K562 (cell line): ENCODE data around the gene WWTR1. TPM values are rescaled to one million over a fixed set of nuclear protein-coding genes. Genes with fewer than 3 reads are reported as not detected.
A peak's percentile ranks its signal among the peaks of the same experiment; 100 is the strongest.

Experiments used
- ATAC-seq: fragments of 200-7000 bp; cut with Tn5 transposase; 3 replicates; pipeline ENCODE4 v1.9.1; 2020; ENCODE audit warnings: moderate library complexity
- BruUV-seq: library from RNA; stranded (reverse); fragments of 400-500 nt; replicated peaks from 2 replicates; lab custom pipeline; 2021; lab: Mats Ljungman, UMichigan
- CTCF ChIA-PET: fragments of 300-600 bp; formaldehyde crosslinking; extraction: SDS; loops from one replicate; lab custom pipeline; 2021; ENCODE audit warnings: low intra/inter-chr PET ratio; lab: Yijun Ruan, JAX
- POLR2A ChIA-PET: fragments of 300-600, 350-650 bp; sonication (Branson Sonifier 250); formaldehyde crosslinking; extraction: SDS; loops from one replicate; lab custom pipeline; 2021; ENCODE audit warnings: antibody characterized with exemption, inconsistent platforms; lab: Yijun Ruan, JAX
- DNase-seq, 4 experiments: peaks; one replicate each; pipeline versions ENCODE4 v3.0.0 to v3.0.0-alpha.2; 2011 to 2018; ENCODE audit warnings: low spot score in 3 of 4, mixed read lengths in 3 of 4; ENCODE audit errors: extremely low read depth in 1 of 4
- FAIRE-seq: peaks from 2 replicates; lab custom pipeline; 2011; peaks lifted over from hg19 to GRCh38; lab: Jason Lieb, UNC
- H2AFZ ChIP-seq: 2 replicates; pipeline ENCODE4 v1.6.0; 2011; ENCODE audit warnings: low read depth, low read length, control low read depth, inconsistent platforms
- H3K27ac ChIP-seq: fragments of 200-600 bp; 3 replicates; pipeline ENCODE4 v1.8.0; 2011; ENCODE audit warnings: low read depth, mild to moderate bottlenecking, control low read depth, inconsistent platforms, low read length, moderate library complexity, mixed read lengths; ENCODE audit errors: extremely low read depth
- H3K27me3 ChIP-seq, 2 experiments: fragments of 300-600 bp in 1 of 2; 2 replicates in 1 of 2; 3 replicates in 1 of 2; pipeline versions ENCODE4 v1.6.0 to v1.8.0; 2011; ENCODE audit warnings: inconsistent platforms in 2 of 2, low read length in 2 of 2, mild to moderate bottlenecking in 1 of 2, mixed read lengths in 1 of 2, moderate library complexity in 1 of 2; ENCODE audit not compliant: control insufficient read depth in 2 of 2, insufficient read depth in 2 of 2
- H3K36me3 ChIP-seq: fragments of 300-600 bp; 3 replicates; pipeline ENCODE4 v1.8.0; 2011; ENCODE audit warnings: mild to moderate bottlenecking, low read length, inconsistent platforms; ENCODE audit not compliant: control insufficient read depth, insufficient read depth
- H3K4me1 ChIP-seq, 2 experiments: fragments of 200-600 bp in 1 of 2; replicated peaks in 1 of 2; 2 replicates in 1 of 2; 3 replicates in 1 of 2; pipeline versions ENCODE4 v1.5.1 to v1.8.0; 2011; ENCODE audit warnings: inconsistent platforms in 2 of 2, low read length in 2 of 2, mild to moderate bottlenecking in 1 of 2, mixed read lengths in 1 of 2, moderate library complexity in 1 of 2; ENCODE audit not compliant: control insufficient read depth in 2 of 2, insufficient read depth in 2 of 2
- H3K4me2 ChIP-seq: 2 replicates; pipeline ENCODE4 v1.6.1; 2011; ENCODE audit warnings: low read length, control low read depth, inconsistent platforms, mixed read lengths; ENCODE audit not compliant: insufficient read depth
- H3K4me3 ChIP-seq: fragments of 200-600 bp; sonication (generic), shearing (Covaris generic); 2 replicates; pipeline ENCODE4 v1.5.1; 2016; ENCODE audit warnings: control low read depth, inconsistent platforms
- H3K79me2 ChIP-seq: fragments of 200-600 bp; 3 replicates; pipeline ENCODE4 v1.8.0; 2011; ENCODE audit warnings: low read length, inconsistent platforms; ENCODE audit not compliant: control insufficient read depth, insufficient read depth
- H3K9ac ChIP-seq, 2 experiments: 2 replicates each; pipeline versions ENCODE4 v1.6.0 to v1.6.1; 2011; ENCODE audit warnings: low read depth in 2 of 2, low read length in 2 of 2, control low read depth in 1 of 2, inconsistent platforms in 1 of 2, mild to moderate bottlenecking in 1 of 2, mixed read lengths in 1 of 2; ENCODE audit not compliant: insufficient read depth in 1 of 2
- H3K9me1 ChIP-seq: one replicate; pipeline ENCODE4 v1.6.0; 2011; ENCODE audit warnings: inconsistent platforms, mild to moderate bottlenecking, low read length, moderate library complexity; ENCODE audit not compliant: control insufficient read depth, insufficient read depth
- H3K9me3 ChIP-seq: replicated peaks from 2 replicates; pipeline ENCODE4 v1.5.1; 2011; ENCODE audit warnings: low read depth, low read length, inconsistent platforms; ENCODE audit not compliant: control insufficient read depth, insufficient read depth
- H4K20me1 ChIP-seq: replicated peaks from 2 replicates; pipeline ENCODE4 v1.6.1; 2011; ENCODE audit warnings: low read length, inconsistent platforms, mixed read lengths; ENCODE audit not compliant: control insufficient read depth, insufficient read depth
- BACH1 ChIP-seq: fragments of 200-800 bp; sonication (Bioruptor generic); IDR thresholded peaks from 2 replicates; pipeline ENCODE4 v1.6.1; 2016; ENCODE audit warnings: missing genetic modification characterization, missing compliant biosample characterization
- BRCA1 ChIP-seq, 2 experiments: fragments of 450-650 bp in 1 of 2; sonication (generic) in 1 of 2; formaldehyde crosslinking in 1 of 2; IDR thresholded peaks; 2 replicates each; pipeline versions ENCODE4 v1.5.0 to v1.6.1; 2017 to 2020; ENCODE audit warnings: mild to moderate bottlenecking in 1 of 2, missing genetic modification reagents in 1 of 2
- CC2D1A ChIP-seq: fragments of 450-650 bp; IDR thresholded peaks from 2 replicates; pipeline ENCODE4 v1.6.1; 2017; ENCODE audit warnings: mild to moderate bottlenecking
- FUS ChIP-seq: fragments of 200-400 bp; formaldehyde crosslinking; optimal IDR thresholded peaks from 2 replicates; pipeline ENCODE3; 2017; ENCODE audit warnings: low read depth, low read length
- ILF3 ChIP-seq: fragments of 450-650 bp; IDR thresholded peaks from 2 replicates; pipeline ENCODE4 v1.6.1; 2018; ENCODE audit warnings: antibody characterized with exemption, mild to moderate bottlenecking, moderate library complexity, borderline replicate concordance
- KDM1A ChIP-seq, 2 experiments: fragments of 450-650 bp; IDR thresholded peaks; 2 replicates each; pipeline ENCODE4 v1.6.1; 2016; ENCODE audit warnings: mild to moderate bottlenecking in 2 of 2
- MAFG ChIP-seq: fragments of 450-650 bp; conservative IDR thresholded peaks from 2 replicates; pipeline ENCODE4 v1.6.1; 2016; ENCODE audit warnings: missing genetic modification characterization, missing compliant biosample characterization
- MIER1 ChIP-seq: fragments of 450-650 bp; IDR thresholded peaks from 2 replicates; pipeline ENCODE4 v1.6.1; 2016; ENCODE audit warnings: antibody characterized with exemption, mild to moderate bottlenecking, low read depth
- MXI1 ChIP-seq: IDR thresholded peaks from 2 replicates; pipeline ENCODE4 v1.6.1; 2011; ENCODE audit warnings: low read depth, mild to moderate bottlenecking, improper control_type of control experiment, low read length
- NFYB ChIP-seq: IDR thresholded peaks from 2 replicates; pipeline ENCODE4 v1.6.1; 2011; ENCODE audit warnings: mild to moderate bottlenecking, moderate library complexity; ENCODE audit not compliant: insufficient read length; ENCODE audit errors: extremely low read depth
- PBX2 ChIP-seq, 2 experiments: IDR thresholded peaks in 1 of 2; conservative IDR thresholded peaks in 1 of 2; 2 replicates each; pipeline ENCODE4 v1.6.1; 2016; ENCODE audit warnings: low read depth in 2 of 2, mild to moderate bottlenecking in 1 of 2, missing compliant biosample characterization in 1 of 2, missing genetic modification characterization in 1 of 2, moderate library complexity in 1 of 2
- PHTF2 ChIP-seq: fragments of 250-450 bp; sonication (Bioruptor Pico); IDR thresholded peaks from 2 replicates; pipeline ENCODE4 v1.5.0; 2021; ENCODE audit warnings: mild to moderate bottlenecking
- RNF219 ChIP-seq: fragments of 250-450 bp; sonication (Bioruptor Pico); IDR thresholded peaks from 2 replicates; pipeline ENCODE4 v1.5.0; 2022; ENCODE audit warnings: mild to moderate bottlenecking
- SETDB1 ChIP-seq: IDR thresholded peaks from one replicate; pipeline ENCODE4 v1.6.1; 2012; ENCODE audit warnings: low read length, control low read depth, inconsistent platforms
- SMARCA4 ChIP-seq: fragments of 450-650 bp; IDR thresholded peaks from 2 replicates; pipeline ENCODE4 v1.6.1; 2016
- ZBTB2 ChIP-seq: fragments of 450-650 bp; IDR thresholded peaks from 2 replicates; pipeline ENCODE4 v1.6.1; 2016; ENCODE audit warnings: antibody characterized with exemption
- WGBS: fragments of 100-300 bp; shearing (Covaris generic); methylation state at CpG from one replicate; pipeline ENCODE4 v1.1.6; 2016; ENCODE audit warnings: low coverage, mixed read lengths; ENCODE audit not compliant: insufficient coverage; ENCODE audit errors: missing lambda C conversion rate; 5-methylcytosine and 5-hydroxymethylcytosine counted together
- in situ Hi-C: fragments of 300-500 bp; cut with MboI; formaldehyde crosslinking; loops from 4 replicates; pipeline ENCODE4 v1.15.0; 2018; ENCODE audit warnings: inconsistent platforms, mixed read lengths
- intact Hi-C: fragments of 100-400 bp; cut with micrococcal nuclease; formaldehyde crosslinking; loops from 2 replicates; pipeline ENCODE4 v1.14.2; 2022
- polyA plus RNA-seq, 8 experiments: library from polyadenylated mRNA; depleted of rRNA in 4 of 8; stranded (reverse) in 5 of 8; unstranded in 3 of 8; fragments of >200 nt; fragmentation: Nextera tagmentation in 2 of 8; fragmentation: Illumina TruSeq in 1 of 8; extraction: Ambion mirVana in 2 of 8; extraction: Trizol in 1 of 8; gene quantifications; 2 replicates each; pipeline versions ENCODE4 v1.2.1 to v1.2.3, GENCODE V29; 2011 to 2014; ENCODE audit warnings: inconsistent platforms in 1 of 8, missing spikeins in 1 of 8
- total RNA-seq, 7 experiments: library from RNA; depleted of rRNA in 6 of 7; stranded (reverse); fragments of >200 nt in 6 of 7; fragmentation: Illumina TruSeq in 2 of 7; extraction: Trizol in 2 of 7; gene quantifications; 2 replicates each; pipeline versions ENCODE4 v1.2.1 to v1.2.3, GENCODE V29; 2011 to 2021; ENCODE audit warnings: low replicate concordance in 1 of 7

The WWTR1 gene
- total and polyA plus RNA-seq, 9 of the 15 experiments (the other 6 are each of a cell fraction or from before 2014, with no cell fraction given): 0.04 to 1.5 (median 0.60) TPM

GRCh38 chr3:149581681-149582370, 76.0 kb downstream of the WWTR1 start:
- no peaks in the 10 kb centered on the region for H4K20me1 ChIP-seq
- in situ Hi-C loops: no loop called here
- no peak overlapping the region for H3K9ac ChIP-seq
- H3K79me2 ChIP-seq: no peaks in the 10 kb centered on the region
- peak in 2 of 4 experiments; percentile 14 to 27 for DNase-seq
- peaks cover 4 to 7% of the 10 kb centered on the region in 2 experiments; a peak in 3 of 5 replicates for H3K27me3 ChIP-seq
- intact Hi-C loops: no loop called here
- ATAC-seq: peak; percentile 68
- no peaks in the 10 kb centered on the region for H3K9me3 ChIP-seq
- no peak overlapping the region for H3K4me2 ChIP-seq
- H3K36me3 ChIP-seq: no peaks in the 10 kb centered on the region
- ChIA-PET CTCF (interaction anchor here (0.6 kb wide), 1 partner anchor 135 kb away, joined by 4 read pairs; no protein-coding TSS in a partner anchor), POLR2A (interaction anchor here (0.6 to 1.7 kb wide), 2 partner anchors 15 to 18 kb away, joined by 3 to 4 read pairs; no protein-coding TSS in a partner anchor)
- no peaks in the 10 kb centered on the region; a peak in 2 of 5 replicates for H3K4me1 ChIP-seq
- 24% methylated on average over 8 of the region's 8 CpGs for WGBS
- H3K9me1 ChIP-seq: no peaks in the 10 kb centered on the region
- H2AFZ ChIP-seq: no peak overlapping the region
- no TSS peak for BruUV-seq
- peak; percentile 75 for FAIRE-seq
- H3K27ac ChIP-seq: no peak overlapping the region
- H3K4me3 ChIP-seq: no peak overlapping the region
- no peak for TF ChIP-seq RNF219 (CRISPR knock-in tag)
- no peak; the same call in 1 of the 2 replicates for TF ChIP-seq BACH1 (tag)
- peak; percentile 72 to 79; a peak in 3 of 4 replicates for TF ChIP-seq KDM1A (IDR thresholded peaks at IDR 0.05)
- no peak for TF ChIP-seq MXI1
- no peak for TF ChIP-seq BRCA1 (IDR thresholded peaks at IDR 0.05)
- TF ChIP-seq BRCA1 (CRISPR knock-in tag; IDR thresholded peaks at IDR 0.05): no peak
- TF ChIP-seq NFYB: no peak
- no peak for TF ChIP-seq PHTF2 (CRISPR knock-in tag)
- no peak for TF ChIP-seq PBX2 (CRISPR knock-in tag; IDR thresholded peaks at IDR 0.05; ENCODE audit: low read depth)
- peak; percentile 52; the same call in 1 of the 2 replicates for TF ChIP-seq PBX2 (tag; conservative IDR thresholded peaks at IDR 0.05; ENCODE audit: low read depth)
- TF ChIP-seq SMARCA4: 0 out of 2 replicates have a peak, but pooled peaks have one; percentile 10
- TF ChIP-seq MIER1: no peak
- TF ChIP-seq ZBTB2: no peak
- peak; percentile 60 for TF ChIP-seq MAFG
- no peak for TF ChIP-seq CC2D1A
- no peak for TF ChIP-seq FUS
- TF ChIP-seq ILF3: no peak
- no peak for TF ChIP-seq SETDB1
